Right atrium auricular region (tissue), 2 donors: ENCODE results near the gene RPRD2. TPM values are rescaled to one million over a fixed set of nuclear protein-coding genes. Genes with fewer than 3 reads are reported as not detected.
A peak's percentile ranks its signal among the peaks of the same experiment; 100 is the strongest.

Experiments
- DNase-seq: peaks from one replicate; pipeline ENCODE4 v3.0.0-alpha.2; 2019; ENCODE audit warnings: low spot score
- H3K27ac ChIP-seq, 2 donors: fragments of 200-600 bp; sonication (generic); 1 replicate in 1 of 2; 2 replicates in 1 of 2; pipeline ENCODE4 v1.5.1; 2016 to 2019
- H3K27me3 ChIP-seq, 2 donors: fragments of 200-600 bp; sonication (generic); one replicate each; pipeline versions ENCODE4 v1.5.1 to v1.6.0; 2017 to 2019
- H3K36me3 ChIP-seq: fragments of 200-600 bp; sonication (generic); one replicate; pipeline ENCODE4 v1.5.1; 2016
- H3K4me1 ChIP-seq, 2 donors: fragments of 200-600 bp; sonication (generic); one replicate each; pipeline versions ENCODE4 v1.5.1 to v1.6.0; 2017 to 2019
- H3K4me3 ChIP-seq, 2 donors: fragments of 200-600 bp; sonication (generic); 1 replicate in 1 of 2; 2 replicates in 1 of 2; pipeline ENCODE4 v1.5.1; 2017 to 2019; ENCODE audit warnings: mild to moderate bottlenecking in 1 of 2, moderate library complexity in 1 of 2
- H3K9me3 ChIP-seq, 2 donors: fragments of 200-600 bp; sonication (generic); one replicate each; pipeline ENCODE4 v1.5.1; 2019
- total RNA-seq, 2 donors: library from RNA; depleted of rRNA; stranded (reverse); fragments of >200 nt; gene quantifications; one replicate each; pipeline ENCODE4 v1.1.0, GENCODE V29; 2016
- TF ChIP-seq, protein P1 (sequence below), 2 donors: fragments of 200-600 bp; sonication (generic); IDR thresholded peaks; one replicate each; pipeline ENCODE4 v1.5.1; 2019; ENCODE audit warnings: antibody characterized with exemption in 2 of 2

RPRD2 gene
- total RNA-seq, 2 donors from 2014 or later, result 18.5 to 24.0 TPM

DNA sequence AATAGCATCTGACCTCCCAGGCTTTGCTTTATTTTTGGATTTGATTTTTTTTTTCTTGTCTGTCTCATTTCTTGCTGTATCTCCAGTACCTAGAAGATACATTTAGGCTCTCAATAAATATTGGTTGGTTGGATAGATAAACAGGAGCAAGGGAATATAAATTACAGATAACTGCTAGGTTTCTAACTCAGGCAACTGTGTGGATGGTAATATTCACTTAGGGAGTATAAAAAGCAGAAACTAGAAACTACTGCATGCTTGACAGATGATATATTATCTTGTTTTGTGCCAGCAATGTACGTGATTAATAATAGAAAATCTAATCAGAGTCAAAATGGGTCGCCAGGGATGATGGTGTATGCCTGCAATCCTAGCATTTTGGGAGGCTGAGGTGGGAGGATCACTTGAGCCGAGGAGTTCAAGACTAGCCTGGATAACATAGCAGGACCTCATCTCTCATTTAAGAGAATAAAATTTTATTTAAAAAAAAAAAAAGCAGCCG lies 92.2 kb downstream of the RPRD2 start:
- no peaks in the 10 kb centered on the region for H3K27me3 ChIP-seq
- TF ChIP-seq, protein P1, sequence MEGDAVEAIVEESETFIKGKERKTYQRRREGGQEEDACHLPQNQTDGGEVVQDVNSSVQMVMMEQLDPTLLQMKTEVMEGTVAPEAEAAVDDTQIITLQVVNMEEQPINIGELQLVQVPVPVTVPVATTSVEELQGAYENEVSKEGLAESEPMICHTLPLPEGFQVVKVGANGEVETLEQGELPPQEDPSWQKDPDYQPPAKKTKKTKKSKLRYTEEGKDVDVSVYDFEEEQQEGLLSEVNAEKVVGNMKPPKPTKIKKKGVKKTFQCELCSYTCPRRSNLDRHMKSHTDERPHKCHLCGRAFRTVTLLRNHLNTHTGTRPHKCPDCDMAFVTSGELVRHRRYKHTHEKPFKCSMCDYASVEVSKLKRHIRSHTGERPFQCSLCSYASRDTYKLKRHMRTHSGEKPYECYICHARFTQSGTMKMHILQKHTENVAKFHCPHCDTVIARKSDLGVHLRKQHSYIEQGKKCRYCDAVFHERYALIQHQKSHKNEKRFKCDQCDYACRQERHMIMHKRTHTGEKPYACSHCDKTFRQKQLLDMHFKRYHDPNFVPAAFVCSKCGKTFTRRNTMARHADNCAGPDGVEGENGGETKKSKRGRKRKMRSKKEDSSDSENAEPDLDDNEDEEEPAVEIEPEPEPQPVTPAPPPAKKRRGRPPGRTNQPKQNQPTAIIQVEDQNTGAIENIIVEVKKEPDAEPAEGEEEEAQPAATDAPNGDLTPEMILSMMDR (IDR thresholded peaks at IDR 0.05), result no peak
- peaks cover 40% of the 10 kb centered on the region for H3K36me3 ChIP-seq
- H3K4me3 ChIP-seq, result no peak overlapping the region
- no peaks in the 10 kb centered on the region for H3K9me3 ChIP-seq
- no peak for DNase-seq
- no peak overlapping the region for H3K27ac ChIP-seq
- H3K4me1 ChIP-seq, result no peaks in the 10 kb centered on the region

DNA sequence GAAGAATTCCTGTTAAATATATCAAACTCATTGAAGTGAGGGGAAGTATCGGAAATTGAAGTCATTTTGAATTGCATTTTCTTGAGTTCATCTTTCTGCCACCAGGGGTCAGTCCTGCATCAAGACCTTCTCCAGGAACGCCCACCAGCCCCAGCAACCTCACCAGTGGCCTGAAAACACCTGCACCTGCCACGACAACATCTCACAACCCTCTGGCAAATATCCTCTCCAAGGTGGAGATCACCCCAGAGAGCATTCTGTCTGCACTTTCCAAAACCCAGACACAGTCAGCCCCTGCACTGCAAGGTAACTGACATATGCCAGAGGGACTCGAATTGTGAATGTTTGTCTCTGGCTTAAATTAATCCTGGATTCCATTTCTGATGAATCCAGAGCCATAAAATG lies 100.5 kb downstream of the RPRD2 start:
- Histone ChIP-seq H3K27ac (no peak overlapping the region), H3K36me3 (peaks cover 46% of the 10 kb centered on the region)
- TF ChIP-seq, protein P1 (IDR thresholded peaks at IDR 0.05), result peak; percentile 62 to 85

DNA sequence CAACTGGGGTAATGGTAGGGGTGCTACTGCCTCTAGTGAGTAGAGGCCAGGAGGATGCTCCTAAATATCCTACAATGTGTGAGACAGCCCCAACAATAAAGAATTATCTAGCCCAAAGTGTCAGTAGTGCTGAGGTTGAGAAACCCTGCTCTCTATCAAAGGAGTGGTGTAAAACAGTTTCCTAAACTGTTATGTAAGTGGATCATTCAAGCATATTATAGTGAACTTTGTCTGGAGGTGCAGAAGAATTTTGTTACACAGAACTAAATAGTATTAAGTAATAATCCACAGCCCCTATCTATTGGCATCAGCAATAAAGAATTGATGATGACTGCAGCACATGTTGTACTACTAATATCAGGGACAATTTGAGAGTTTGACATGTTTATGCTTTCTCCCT lies 103.0 kb downstream of the RPRD2 start:
- H3K9me3 ChIP-seq, result no peaks in the 10 kb centered on the region
- TF ChIP-seq, protein P1 (IDR thresholded peaks at IDR 0.05), result no peak
- no peak overlapping the region for H3K27ac ChIP-seq
- no peak for DNase-seq
- H3K4me3 ChIP-seq, result no peak overlapping the region
- H3K36me3 ChIP-seq, result peaks cover 48% of the 10 kb centered on the region
- peaks cover 0 to 6% of the 10 kb centered on the region in 2 donors for H3K4me1 ChIP-seq
- H3K27me3 ChIP-seq, result no peaks in the 10 kb centered on the region

More for the DNA sequence above, 100.5 kb downstream of the RPRD2 start:
- Histone ChIP-seq H3K9me3 (no peaks in the 10 kb centered on the region), H3K27me3 (no peaks in the 10 kb centered on the region), H3K4me3 (no peak overlapping the region), H3K4me1 (no peaks in the 10 kb centered on the region)
- peak; percentile 68 for DNase-seq

DNA sequence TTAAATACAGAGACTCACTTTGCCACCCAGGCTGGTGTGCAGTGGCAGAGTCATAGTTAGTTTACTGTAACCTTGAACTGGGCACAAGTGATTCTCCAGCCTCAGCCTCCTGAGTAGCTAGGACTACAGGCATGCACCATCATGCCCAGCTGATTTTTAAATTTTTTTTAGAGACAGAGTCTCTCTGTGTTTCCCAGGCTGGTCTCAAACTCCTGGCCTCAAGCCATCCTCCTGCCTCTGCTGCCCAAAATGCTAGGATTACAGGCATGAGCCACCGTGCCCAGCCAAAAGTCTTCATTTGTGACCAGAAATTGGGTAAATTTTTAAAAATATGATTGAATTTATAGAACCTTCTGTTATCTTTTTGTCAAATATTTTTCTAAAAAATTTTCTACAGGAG lies 105.3 kb downstream of the RPRD2 start:
- no peaks in the 10 kb centered on the region for H3K27me3 ChIP-seq
- H3K9me3 ChIP-seq, result no peaks in the 10 kb centered on the region
- H3K4me1 ChIP-seq, result peaks cover 0 to 10% of the 10 kb centered on the region in 2 donors
- no peak for DNase-seq
- TF ChIP-seq, protein P1 (IDR thresholded peaks at IDR 0.05), result no peak
- no peak overlapping the region for H3K27ac ChIP-seq
- no peak overlapping the region for H3K4me3 ChIP-seq
- peaks cover 53% of the 10 kb centered on the region for H3K36me3 ChIP-seq

DNA sequence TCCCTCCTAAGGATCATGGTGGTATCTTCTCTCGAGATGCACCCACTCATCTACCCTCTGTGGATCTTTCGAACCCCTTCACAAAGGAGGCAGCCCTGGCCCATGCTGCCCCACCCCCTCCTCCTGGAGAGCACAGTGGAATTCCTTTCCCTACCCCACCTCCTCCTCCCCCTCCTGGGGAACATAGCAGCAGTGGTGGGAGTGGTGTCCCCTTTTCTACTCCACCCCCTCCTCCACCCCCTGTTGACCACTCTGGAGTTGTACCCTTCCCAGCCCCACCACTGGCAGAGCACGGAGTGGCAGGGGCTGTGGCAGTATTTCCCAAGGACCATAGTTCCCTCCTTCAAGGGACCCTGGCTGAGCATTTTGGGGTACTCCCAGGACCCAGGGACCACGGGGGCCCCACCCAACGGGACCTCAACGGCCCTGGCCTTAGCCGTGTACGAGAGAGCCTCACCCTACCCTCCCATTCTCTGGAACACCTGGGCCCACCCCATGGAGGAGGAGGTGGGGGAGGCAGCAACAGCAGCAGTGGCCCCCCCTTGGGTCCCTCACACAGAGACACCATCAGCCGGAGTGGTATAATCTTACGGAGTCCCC lies 108.8 kb downstream of the RPRD2 start:
- Histone ChIP-seq H3K36me3 (peaks cover 32% of the 10 kb centered on the region), H3K27me3 (no peaks in the 10 kb centered on the region), H3K27ac (no peak overlapping the region), H3K4me1 (peaks cover 0 to 23% of the 10 kb centered on the region in 2 donors), H3K4me3 (no peak overlapping the region), H3K9me3 (no peaks in the 10 kb centered on the region)
- DNase-seq, result no peak
- TF ChIP-seq, protein P1 (IDR thresholded peaks at IDR 0.05), result no peak

DNA sequence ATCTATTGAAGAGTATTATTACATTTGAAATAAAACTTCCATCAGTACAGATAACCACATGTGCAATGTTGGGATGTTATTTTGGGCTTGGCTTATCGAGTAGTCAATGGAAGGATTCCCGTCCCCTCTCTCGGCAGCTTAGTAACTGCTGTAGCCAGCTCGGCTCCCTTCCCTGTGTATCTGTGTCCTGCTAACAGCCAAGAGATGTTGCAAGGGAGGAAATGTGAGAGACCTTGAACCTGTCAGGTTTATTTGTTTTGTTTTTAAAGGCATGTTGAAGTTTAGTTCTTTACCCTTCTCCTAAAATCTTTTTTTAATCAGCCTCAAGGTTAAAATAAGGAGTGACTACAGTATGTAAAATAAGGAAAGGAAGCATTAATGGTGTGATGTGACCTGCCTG lies 109.7 kb downstream of the RPRD2 start:
- peak overlapping the region; percentile 27 to 44 for H3K27ac ChIP-seq
- no peaks in the 10 kb centered on the region for H3K27me3 ChIP-seq
- H3K36me3 ChIP-seq, result peaks cover 32% of the 10 kb centered on the region
- TF ChIP-seq, protein P1 (IDR thresholded peaks at IDR 0.05), result no peak
- no peak overlapping the region for H3K4me3 ChIP-seq
- DNase-seq, result no peak
- peaks cover 0 to 25% of the 10 kb centered on the region in 2 donors for H3K4me1 ChIP-seq
- no peaks in the 10 kb centered on the region for H3K9me3 ChIP-seq
